Right renal cortex interstitium (tissue), 3 donors: ENCODE results near the gene DUOX1. TPM values are rescaled to one million over a fixed set of nuclear protein-coding genes. Genes with fewer than 3 reads are reported as not detected.
"Not testable (repeated sequence)": the region's sequence is repeated elsewhere in the genome, so short reads cannot be mapped to it uniquely, and the experiment has no call there.

ENCODE experiments used
- DNase-seq, 3 donors: peaks; one replicate each; pipeline ENCODE4 v3.0.0-alpha.2; 2013; ENCODE audit warnings: low read depth in 3 of 3, low spot score in 2 of 3
- polyA plus RNA-seq, 3 donors: library from polyadenylated mRNA; unstranded; fragments of 120-200 nt; gene quantifications; one replicate each; pipeline ENCODE4 v1.2.1, GENCODE V29; 2013; ENCODE audit not compliant: insufficient read length in 3 of 3

The DUOX1 gene
- 1 to 10 TPM; 1.7 to 3.1 (median 2.3) TPM for polyA plus RNA-seq

DNA sequence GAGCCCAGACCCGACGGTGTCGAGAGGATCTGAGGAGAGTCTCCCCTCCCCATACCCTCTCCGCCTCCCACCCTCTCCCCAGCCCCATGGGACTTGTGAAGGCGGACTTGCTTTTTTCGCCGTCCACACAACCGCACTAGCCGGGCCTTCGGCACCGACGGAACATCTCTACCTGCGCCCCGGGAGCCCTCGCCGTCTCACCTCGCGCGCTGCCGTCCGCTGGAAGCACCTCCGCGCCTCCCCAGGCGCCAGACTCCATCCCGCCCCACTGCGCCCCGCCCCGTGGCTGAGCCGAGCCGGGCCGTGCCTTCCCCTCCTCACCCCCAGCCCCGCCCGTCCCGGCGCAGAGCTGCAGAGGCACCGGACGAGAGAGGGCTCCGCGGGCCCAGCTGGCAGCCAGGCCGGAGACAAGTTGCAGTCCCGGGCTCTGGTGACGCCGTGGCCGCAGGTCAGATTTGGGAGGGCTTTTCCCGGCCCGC is at the start of gene DUOX1, which contains the start of gene DUOXA1:
DUOX1 (plus strand) TSS at position 344 of the 479 bp plus-strand sequence. CDS start 1,973 bp downstream, outside the sequence.
DUOXA1 (minus strand) TSS at position 229 of the 479 bp plus-strand sequence. CDS start 6,865 bp downstream, outside the sequence.
- no peak for DNase-seq

DNA sequence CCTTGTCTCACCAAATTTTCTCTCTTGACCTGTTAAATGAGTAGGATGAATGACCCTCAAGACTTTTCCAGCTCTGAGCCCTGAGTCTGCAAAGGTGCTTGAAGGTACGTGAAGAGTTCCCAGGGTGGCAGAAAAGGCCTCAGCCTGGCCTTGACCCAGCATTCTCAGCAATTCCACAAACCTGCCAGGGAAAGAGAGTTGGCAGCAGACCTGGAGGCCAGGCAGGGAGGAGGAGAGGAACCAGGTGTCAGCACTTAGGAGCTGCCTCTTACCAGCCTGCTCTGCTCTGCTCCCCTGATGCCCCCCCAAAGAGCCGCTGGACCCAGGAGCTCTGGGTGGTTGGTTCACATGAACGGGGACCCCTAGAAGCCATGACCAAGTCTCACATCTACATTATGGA is 49.2 kb upstream of the DUOX1 start:
- not testable (repeated sequence) for DNase-seq

DNA sequence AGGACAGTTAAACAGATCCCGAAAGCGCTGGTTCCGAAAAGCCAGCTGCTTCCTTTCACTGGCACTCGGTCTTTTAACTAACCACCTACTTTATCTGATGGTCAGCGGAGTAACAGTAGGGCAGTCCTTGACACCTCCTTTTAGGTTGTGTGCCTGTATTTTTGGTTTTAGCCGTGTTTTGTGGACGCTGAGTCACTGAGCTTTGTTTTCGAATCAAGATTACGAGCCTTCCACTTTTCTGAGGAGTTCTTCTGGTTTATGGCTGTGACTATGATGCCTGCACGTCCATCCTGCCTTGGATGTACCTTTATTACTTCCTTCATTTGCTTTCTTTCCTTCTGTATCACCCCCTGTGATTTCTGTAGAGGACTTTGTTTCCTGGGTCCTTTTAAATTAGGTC is 47.4 kb upstream of the DUOX1 start:
- DNase-seq: not testable (repeated sequence)

DNA sequence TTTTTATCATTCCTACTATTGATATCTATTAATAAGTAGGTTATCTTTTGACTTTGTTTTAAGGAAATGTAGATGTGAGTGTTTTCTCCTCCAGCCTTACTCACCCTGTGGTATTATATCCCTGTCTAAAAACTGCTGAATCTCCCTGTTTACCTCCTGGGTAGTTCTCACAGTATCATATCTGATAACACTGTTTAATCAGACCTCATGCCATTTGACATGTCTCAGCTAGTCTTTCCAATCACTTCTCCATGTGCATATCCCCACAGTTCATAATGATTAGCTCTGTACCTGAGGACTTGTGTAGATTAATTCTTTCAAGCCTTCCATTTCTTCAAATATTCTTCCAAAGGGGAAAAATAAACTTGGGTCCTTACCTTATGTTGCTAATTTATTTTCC is 46.6 kb upstream of the DUOX1 start:
- no peak for DNase-seq

DNA sequence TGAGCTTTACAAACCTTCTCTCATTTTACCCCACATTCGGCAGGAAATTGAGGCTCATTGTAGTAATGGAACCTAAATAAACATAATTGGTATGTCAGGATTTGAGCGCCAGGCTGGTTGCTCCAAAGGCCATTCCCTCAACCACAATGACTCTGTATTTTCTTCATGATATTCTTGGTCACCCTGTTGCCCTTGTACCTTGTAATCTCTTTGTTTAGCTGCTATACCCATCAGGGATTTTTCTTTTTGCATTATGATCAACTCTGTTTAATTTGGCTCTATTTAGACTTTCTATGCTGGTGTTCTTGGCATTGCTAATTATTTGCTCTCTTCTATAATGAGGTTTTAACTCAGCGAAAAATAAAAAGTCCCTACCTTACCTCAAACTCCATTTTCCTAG is 45.6 kb upstream of the DUOX1 start:
- DNase-seq: no peak

DNA sequence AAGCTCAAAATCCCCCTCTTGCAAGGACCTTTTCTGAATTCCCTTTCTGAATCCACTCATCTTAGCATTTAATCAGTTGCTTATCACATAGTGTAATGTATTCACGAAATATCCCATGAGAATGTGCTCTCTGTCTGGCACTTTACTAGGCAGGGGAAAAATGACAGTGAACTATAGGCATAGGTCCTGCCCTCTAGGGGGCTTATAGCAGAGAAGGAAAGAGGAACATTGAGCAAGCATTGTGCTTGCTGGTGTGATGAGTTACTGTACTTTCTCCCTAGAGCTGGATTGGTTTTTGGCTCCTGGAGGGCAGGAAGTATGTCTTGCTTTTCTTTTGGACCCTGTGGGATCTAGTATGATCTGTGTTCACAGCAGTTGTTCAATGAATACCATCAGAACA is 42.3 kb upstream of the DUOX1 start:
- no peak for DNase-seq

DNA sequence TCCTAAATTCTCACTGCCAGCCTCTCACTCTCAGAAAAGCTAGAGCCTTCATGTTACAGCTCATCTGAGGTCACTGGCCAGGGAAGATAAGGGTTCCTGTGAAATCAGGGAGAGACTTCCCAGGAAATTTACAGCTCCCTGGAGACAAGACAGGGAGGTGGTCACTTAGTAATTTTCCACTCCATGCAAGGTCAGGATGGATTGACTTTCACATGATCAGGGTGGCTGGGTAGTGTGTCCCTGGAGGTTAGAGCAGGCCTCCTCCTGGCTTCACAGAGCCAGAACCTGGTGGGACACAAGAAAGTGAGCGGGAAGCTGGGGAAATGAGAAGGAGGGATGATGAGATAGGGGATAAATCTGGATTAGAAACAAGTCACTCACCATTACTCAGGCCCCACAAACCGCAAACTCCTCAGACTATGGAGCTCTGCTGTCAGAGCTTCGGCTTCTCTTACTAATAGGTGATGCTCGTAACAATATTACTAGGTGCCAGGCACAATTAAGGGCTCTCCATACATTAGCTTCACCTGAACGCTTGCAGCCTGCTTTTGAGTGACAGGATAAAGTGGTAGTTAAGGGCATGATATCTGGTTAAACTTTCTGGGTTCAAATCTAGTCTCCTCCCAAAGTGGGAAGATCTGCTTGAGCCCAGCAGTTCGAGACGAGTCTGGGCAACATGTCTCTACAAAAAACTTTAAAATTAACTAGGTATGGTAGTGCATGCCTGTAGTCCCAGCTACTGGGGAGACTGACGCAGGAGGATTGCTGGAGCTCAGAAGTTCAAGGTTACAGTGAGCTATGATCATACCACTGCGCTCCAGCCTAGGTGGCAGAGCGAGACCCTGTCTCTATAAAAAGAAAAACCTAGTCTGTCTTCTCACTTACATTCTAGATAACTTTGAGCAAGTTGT is 40.7 kb upstream of the DUOX1 start:
- no peak for DNase-seq

DNA sequence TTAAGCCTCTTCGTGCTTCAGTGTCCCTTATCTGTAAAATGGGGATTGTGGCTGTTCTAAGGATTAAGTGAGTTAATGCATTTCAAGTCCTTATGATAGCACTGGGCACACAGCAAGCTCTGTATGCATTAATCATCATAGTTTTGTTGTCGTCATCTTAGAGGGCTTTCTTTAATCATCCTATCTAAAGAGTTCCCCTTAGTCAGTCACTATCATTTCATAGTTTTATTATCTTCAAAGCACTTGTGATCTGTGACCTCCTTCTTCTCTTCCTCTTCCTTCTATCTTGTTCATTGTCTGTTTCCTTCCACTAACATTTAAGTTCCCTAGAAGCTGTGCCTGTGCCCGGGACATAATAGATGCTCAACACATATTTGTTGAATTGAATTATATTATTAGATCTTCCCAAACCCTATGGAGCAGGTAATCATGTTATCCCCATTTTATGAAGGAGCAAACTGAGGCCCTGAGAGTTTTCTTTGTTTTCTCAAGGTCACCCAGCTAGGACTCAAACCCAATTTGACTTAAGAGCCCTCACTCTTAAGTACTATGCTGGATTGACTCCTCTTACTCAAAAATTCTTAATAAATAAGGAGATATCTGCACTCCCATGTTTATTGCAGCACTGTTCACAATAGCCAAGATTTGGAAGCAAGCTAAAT is 40.0 kb upstream of the DUOX1 start:
- DNase-seq: no peak

DNA sequence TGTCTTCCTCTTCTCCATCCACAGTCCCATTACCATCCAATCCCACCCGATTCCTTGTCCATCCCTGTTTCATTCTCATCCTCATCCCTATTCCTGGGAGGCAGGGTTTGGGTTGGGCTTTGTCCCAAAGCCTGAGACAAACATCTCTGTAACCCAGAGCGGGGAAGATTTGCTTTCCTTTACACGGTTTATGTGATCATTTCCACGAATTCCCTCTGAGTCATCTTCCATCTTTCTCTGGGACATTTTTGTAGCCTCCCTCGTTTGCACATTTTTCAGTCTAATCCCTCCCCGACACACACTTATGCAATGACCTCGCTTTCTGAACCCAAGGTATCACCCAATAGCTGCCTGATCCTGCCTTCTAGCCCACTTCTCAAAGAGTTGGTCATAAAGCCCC is 38.6 kb upstream of the DUOX1 start:
- no peak for DNase-seq

DNA sequence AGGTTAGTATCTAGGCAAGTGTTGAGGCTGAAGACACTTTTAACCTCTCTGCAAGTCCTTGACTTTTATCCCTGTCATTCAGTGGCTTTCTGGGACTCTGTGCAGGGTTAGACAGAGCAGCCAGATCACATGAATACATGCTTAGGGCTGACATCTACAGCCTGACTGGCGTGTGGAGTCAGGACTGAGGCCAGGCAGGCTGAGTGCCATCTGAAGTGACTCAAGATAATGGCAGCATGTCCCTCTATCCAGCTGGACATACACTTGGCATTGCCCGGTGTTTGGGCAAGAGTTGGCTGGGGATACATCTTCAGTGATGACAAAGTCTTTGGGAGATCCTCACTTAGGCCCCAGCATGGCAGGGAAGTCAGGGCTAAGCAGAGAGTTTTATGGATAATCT is 38.2 kb upstream of the DUOX1 start:
- no peak for DNase-seq

DNA sequence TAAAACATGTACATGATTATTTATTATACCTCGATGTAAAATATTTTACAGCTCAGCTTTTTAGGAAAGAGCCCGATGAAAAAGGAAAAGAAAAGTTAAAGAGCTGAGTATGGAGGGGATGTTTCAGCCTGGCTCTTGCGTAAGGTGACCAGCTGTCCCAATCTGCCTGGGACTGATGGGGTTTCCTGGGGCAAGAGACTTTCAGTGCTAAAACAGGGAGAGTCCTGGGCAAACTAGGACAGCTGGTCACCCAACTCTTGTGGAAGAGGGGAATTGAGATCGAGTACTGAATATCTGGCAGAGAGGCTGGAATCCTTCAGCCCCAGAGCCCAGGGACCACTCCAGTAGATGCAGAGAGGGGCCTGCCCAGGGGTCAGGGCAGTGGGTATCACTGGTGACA is 36.8 kb upstream of the DUOX1 start:
- DNase-seq: no peak

DNA sequence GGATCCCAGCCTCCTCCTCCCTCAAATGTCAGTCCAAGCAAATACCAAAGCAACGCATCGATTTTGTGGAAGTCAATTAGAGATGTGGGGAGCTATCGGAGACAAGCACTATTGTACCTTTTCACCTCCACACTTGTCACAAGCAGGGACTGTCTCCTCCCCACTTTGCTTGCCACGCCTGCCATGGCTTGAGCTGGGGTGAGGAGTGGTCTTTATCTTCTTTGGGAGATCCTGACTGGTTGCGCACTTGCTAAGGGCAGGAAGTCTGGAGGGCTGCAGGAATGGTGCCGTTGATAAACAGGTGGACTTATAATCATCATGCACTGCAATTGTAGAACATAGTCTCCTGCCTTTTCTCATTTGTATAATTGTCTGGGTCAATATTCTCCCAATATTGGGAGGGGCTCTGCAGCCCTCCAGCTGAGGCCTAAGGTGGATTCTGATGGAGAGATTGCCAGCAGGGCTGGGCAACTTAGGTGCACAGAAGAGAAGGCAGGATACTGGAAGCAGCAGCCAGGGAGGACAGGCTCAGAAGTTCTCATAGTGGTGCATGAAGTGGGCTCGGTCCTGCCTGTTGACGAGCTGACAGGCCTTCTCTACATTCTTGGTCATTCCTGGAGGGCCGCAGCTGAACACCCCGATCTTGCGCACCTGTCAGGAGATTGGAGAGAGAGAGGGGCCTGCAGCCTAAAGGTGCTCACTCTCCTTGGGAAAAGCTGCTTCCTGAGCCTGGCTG is 36.0 kb upstream of the DUOX1 start:
- no peak for DNase-seq

DNA sequence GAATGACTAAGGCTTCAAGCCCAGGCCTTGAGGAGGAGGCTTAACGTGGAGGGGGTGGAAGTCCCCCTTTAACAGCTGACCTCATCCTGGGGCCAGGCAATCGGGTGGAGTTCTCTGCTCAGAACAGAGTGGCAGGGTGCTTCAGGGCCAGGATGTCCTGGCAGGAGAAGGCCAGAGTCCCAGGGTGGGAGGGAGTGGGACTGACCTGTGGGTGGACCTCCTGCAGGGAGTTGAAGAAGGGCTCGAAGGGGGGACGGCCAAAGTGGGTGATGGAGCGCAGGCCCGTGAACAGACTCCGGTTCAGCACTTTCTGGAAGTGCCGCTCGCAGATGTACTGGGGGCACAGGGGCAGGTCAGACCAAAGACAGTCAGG is 35.5 kb upstream of the DUOX1 start:
- no peak for DNase-seq

DNA sequence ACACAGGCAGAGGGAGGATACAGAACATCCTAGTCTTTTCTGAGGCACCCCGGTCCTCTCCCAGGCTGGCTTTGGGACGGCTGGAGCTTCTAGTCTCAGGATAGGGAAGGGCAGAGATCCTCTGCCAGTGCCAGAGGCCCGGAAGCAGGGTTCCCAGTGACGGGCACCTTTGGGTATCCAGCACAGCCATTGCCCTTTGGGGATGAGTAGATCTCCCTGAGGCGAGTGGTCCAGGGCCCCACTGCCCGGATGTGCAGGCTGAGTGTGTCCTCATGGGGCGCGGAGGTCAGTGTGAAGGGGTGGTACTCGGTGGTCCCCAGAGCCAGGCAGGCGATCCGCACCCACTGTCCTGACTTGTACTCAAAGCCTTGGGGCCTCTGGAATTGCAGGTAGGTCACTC is 34.1 kb upstream of the DUOX1 start:
- no peak for DNase-seq

DNA sequence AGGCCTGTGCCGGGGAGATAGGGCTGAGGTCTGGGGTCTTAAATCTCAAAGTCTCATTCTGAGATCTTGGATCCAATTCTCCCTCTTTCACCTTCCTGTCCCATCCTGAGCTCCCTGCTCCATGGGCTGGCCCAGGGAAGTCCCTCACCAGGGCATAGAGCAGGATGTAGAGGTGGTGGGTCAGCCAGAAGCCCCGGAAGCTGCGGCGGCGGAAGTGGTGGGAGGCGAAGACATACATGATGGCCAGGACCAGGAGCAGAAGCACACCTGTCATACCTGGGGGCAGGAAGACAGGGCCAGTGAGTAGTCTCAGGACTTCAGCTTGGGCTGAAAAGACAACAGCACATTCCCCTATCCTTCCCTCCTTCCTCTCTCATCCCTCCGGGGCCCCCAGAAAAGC is 32.3 kb upstream of the DUOX1 start:
- DNase-seq: no peak

DNA sequence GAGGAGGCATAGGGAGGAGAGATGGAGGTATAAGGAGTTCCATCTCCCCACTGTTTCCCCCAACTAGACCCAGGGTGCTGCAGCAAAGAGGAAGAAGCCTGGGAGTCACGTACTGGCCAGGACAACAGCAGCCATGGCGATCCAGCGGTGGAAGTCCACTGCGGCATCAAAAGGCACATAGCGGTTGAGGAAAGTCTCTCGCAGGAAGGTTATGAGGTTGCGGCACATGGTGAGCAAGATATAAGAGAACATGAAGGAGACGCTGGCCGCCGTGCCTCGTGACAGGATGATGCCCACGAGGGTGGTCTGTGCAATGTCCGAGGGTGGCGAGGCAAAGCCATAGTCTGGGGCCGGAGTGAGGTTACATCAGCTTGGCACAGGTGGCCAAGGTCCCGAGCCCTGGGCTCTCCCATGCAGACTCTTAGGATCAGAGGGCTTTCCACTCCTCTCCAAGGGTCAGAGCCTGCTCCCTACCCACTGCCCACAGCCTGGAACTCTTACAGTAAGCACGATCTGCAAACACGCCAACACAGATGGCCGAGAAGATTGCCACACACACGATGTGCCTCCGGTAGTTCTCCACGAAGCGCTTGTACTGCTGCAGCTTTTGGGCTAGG is 30.1 kb upstream of the DUOX1 start:
- DNase-seq: no peak

DNA sequence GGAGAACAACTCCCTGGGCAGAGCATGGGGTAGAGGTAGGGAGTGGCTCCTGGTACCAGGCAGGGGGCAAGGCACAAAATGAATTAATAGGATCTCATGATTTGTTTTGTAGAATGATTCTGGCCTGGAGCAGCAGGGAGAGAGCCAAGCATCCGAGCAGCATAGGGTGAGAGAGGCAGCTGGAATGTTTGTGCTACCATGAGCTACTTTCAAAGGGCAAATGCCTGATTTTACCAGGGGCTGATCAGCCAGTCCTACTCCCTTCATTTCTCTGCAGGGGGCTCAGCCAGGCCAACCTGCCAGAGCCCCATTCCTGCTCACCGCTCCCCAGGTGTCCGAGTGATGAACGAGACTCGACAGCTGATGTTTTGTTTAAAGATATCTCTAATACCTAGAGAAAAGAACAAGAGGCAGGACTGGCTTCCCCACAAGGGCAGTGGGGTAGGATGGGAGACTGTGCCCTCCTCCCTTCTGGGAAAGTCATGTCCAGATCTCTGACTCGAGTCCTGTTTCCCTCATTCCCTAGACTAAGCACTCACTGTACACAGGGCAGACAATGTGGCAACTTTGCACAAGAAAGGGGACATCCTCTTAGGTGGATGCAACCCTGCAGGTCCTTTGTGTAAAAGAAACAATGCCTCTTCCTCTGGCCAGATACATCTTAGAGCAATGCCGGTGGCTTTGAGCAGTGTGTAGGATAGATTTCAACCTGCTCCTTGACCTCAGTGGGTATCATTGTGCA is 28.7 kb upstream of the DUOX1 start:
- DNase-seq: no peak

DNA sequence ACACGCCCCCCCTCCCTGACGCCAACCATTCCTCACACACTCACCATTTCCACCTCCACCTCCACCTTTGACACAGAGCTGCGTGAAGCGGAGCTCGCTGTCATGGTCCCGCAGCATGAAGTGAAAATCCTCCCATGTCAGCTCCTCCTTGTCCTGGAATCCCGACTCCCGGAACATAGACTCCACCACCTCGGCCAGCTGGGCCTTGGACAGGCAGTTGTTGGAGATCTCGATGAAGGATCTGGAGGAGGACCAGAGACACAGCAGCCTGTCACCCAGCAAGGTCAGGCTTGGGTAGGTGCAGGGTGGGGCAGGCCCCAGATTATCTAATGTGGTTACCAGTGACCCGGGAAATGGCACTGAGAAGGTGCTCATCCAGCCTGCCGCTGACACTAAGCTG is 28.0 kb upstream of the DUOX1 start:
- DNase-seq: no peak

DNA sequence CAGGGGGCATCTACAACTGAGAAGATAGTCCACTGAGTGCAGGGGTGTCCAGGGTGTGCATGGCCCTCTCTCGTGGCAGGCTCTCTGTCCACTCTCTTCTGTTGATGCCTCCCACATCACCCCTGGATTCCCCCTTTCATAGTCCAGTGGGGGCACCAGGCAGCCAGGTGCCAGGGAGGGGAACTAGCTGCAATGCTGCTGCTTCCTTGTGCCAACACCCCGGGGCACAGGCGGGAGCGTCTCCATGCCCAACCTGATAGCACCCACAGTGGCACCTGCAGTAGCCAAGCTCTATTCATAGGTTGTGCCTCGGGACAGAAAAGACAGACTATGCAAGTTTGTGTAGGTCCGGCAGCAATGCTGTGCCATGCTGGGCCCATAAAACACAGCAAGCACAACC is 27.6 kb upstream of the DUOX1 start:
- DNase-seq: no peak

DNA sequence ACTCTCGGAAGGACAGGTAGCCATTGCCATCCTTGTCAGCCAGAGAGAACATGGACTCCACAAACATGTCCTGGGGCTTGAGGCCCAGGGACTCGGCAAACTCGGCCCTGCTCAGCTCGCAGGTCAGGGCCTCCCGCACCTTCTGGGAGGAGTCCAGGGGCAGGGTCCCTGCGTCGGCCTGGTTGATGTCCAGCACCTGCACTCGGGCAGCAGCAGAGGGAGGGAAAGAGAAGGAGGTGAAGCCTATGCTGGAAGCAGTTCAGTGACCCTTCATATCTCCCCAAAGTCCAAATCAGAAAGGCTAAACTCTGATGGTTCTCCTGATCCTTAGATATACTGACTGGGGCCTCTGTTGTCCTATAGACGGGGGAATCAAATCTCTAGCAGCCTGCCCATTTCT is 25.6 kb upstream of the DUOX1 start:
- DNase-seq: not testable (repeated sequence)
